ENCODE measurements around the gene ANKS1A. TPM values are rescaled to one million over a fixed set of nuclear protein-coding genes. Genes with fewer than 3 reads are reported as not detected.

ANKS1A gene
- total RNA-seq, 2 donors from 2014 or later: 26.7 to 30.9 TPM

GRCh38 chr6:34982424-34982852 is 93.4 kb downstream of the ANKS1A start:
- TF ChIP-seq CTCF (IDR thresholded peaks at IDR 0.05): no peak
- H3K27me3 ChIP-seq: no peaks in the 10 kb centered on the region
- peaks cover 17% of the 10 kb centered on the region for H3K36me3 ChIP-seq
- no peak overlapping the region for H3K4me3 ChIP-seq
- H3K9me3 ChIP-seq: no peaks in the 10 kb centered on the region
- peaks cover 0 to 20% of the 10 kb centered on the region in 2 donors for H3K4me1 ChIP-seq
- no peak for DNase-seq (ENCODE audit: low spot score)
- no peak overlapping the region for H3K27ac ChIP-seq

GRCh38 chr6:34984416-34984815 is 95.4 kb downstream of the ANKS1A start:
- peaks cover 23% of the 10 kb centered on the region for H3K36me3 ChIP-seq

GRCh38 chr6:34985236-34985635 is 96.2 kb downstream of the ANKS1A start:
- TF ChIP-seq CTCF (IDR thresholded peaks at IDR 0.05): no peak
- Histone ChIP-seq H3K4me3 (no peak overlapping the region), H3K9me3 (no peaks in the 10 kb centered on the region), H3K36me3 (peaks cover 31% of the 10 kb centered on the region), H3K27ac (no peak overlapping the region), H3K4me1 (peaks cover 0 to 11% of the 10 kb centered on the region in 2 donors), H3K27me3 (no peaks in the 10 kb centered on the region)
- DNase-seq (ENCODE audit: low spot score): no peak

More at GRCh38 chr6:34984416-34984815, 95.4 kb downstream of the ANKS1A start:
- H3K4me1 ChIP-seq: peaks cover 0 to 17% of the 10 kb centered on the region in 2 donors
- no peaks in the 10 kb centered on the region for H3K9me3 ChIP-seq
- H3K27me3 ChIP-seq: no peaks in the 10 kb centered on the region
- H3K4me3 ChIP-seq: no peak overlapping the region
- no peak for TF ChIP-seq CTCF (IDR thresholded peaks at IDR 0.05)
- no peak overlapping the region for H3K27ac ChIP-seq
- DNase-seq (ENCODE audit: low spot score): no peak

GRCh38 chr6:34986845-34987246 is 97.8 kb downstream of the ANKS1A start:
- Histone ChIP-seq H3K9me3 (no peaks in the 10 kb centered on the region), H3K27me3 (no peaks in the 10 kb centered on the region), H3K4me3 (no peak overlapping the region), H3K4me1 (peaks cover 0 to 10% of the 10 kb centered on the region in 2 donors), H3K36me3 (peaks cover 31% of the 10 kb centered on the region), H3K27ac (peak overlapping the region; percentile 21 to 40)
- peak; percentile 75 to 88 for TF ChIP-seq CTCF (IDR thresholded peaks at IDR 0.05)
- DNase-seq (ENCODE audit: low spot score): peak; percentile 73

GRCh38 chr6:34987506-34987905 is 98.5 kb downstream of the ANKS1A start:
- Histone ChIP-seq H3K27ac (peak overlapping the region; percentile 21 to 40), H3K27me3 (no peaks in the 10 kb centered on the region), H3K4me1 (peaks cover 0 to 10% of the 10 kb centered on the region in 2 donors), H3K36me3 (peaks cover 36% of the 10 kb centered on the region), H3K9me3 (no peaks in the 10 kb centered on the region), H3K4me3 (no peak overlapping the region)
- TF ChIP-seq CTCF (IDR thresholded peaks at IDR 0.05): no peak
- no peak for DNase-seq (ENCODE audit: low spot score)

GRCh38 chr6:34990971-34991560 is 102.0 kb downstream of the ANKS1A start:
- no peak overlapping the region for H3K27ac ChIP-seq
- H3K27me3 ChIP-seq: no peaks in the 10 kb centered on the region
- no peak overlapping the region for H3K4me3 ChIP-seq
- peaks cover 0 to 10% of the 10 kb centered on the region in 2 donors for H3K4me1 ChIP-seq
- H3K36me3 ChIP-seq: peaks cover 46% of the 10 kb centered on the region
- no peaks in the 10 kb centered on the region for H3K9me3 ChIP-seq
- no peak for TF ChIP-seq CTCF (IDR thresholded peaks at IDR 0.05)
- no peak for DNase-seq (ENCODE audit: low spot score)
